VCaP (cell line): ENCODE data around the gene SRSF7.

Experiments used
- H3K27ac ChIP-seq: fragments of 450-650 bp; 2 replicates; pipeline ENCODE4 v1.5.1; 2017
- CTCF ChIP-seq: fragments of 450-650 bp; conservative IDR thresholded peaks from 2 replicates; pipeline ENCODE4 v1.5.1; 2017; ENCODE audit warnings: mild to moderate bottlenecking, moderate library complexity

SRSF7 gene

DNA sequence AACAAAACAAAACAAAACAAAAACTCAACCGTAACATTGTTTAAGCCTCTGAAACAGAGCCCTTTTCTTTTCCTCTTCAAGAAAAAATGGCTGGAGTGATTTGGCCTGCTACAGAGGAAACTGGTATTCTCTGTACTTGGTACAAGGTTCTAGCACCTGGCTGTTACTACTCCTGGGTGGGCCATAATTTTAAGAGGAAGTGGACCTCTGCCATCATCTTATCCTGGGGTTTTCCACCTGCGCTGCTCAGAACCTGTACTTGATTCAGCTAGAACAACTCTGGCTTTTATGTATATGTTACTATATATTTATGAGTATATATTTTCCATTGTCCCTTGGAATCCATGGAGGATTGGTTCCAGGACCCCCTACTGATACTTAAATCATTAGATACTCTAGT lies 22.5 kb downstream of the SRSF7 start:
- H3K27ac ChIP-seq: no peak overlapping the region
- TF ChIP-seq CTCF: no peak

- no peak for TF ChIP-seq CTCF
- H3K27ac ChIP-seq: no peak overlapping the region
Measured at GRCh38 chr2:38727661-38728060, 23.5 kb downstream of the SRSF7 start.

DNA sequence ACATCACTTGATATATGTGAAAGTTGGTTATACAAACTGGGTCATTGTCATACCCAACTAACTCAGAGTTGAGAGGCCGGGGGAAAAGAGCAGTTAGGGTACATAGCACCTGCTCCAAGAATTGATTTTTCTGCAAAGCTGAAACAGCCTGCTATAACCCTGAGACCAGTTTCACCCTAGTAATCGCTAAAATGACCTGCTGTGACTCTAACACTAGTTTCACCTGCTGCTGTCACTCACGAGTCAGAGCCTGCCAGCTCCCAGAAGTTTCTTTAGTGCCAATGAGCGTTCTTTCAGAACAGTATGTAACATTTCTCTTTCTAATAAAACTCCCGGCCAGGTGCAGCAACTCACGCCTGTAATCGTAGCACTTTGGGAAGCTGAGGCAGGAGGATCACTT lies 28.0 kb downstream of the SRSF7 start:
- no peak for TF ChIP-seq CTCF
- no peak overlapping the region for H3K27ac ChIP-seq

DNA sequence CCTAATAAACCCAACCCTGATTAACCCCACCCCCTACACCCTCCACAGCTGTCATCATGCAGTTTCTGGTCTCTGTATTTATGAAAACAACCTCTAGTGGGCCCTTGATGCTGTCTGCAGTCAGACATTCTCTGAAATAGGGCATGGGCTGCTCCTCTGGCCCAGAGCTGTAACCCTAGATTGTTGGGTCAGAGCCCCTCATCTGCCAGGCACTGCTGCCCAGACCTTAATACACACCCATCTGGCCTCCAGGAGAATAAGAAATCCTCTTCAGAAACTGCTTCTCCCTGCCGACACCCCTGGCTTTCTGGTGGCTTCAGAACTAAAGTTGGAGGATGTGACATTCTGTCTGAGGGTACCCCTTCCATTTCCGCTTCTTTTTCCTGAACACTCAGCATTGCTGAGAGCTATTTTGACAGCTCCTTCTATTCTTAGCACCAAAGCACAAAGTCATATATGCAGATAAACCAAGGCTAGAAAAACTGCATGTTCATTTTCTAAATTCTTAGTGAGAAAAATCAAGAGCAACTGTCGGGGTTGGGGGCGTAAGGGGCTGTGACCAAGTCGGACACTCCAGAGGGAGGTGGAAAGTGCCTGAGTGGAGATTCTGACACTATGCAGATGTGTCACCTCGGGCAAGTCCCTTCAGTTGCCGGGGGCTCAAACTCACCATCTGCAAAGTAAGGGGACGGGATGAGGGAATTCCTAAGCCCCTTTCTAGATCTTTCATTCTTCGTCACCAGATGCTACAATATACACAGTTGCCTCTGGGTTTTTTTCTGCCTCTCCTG lies 28.7 kb downstream of the SRSF7 start:
- no peak overlapping the region for H3K27ac ChIP-seq

DNA sequence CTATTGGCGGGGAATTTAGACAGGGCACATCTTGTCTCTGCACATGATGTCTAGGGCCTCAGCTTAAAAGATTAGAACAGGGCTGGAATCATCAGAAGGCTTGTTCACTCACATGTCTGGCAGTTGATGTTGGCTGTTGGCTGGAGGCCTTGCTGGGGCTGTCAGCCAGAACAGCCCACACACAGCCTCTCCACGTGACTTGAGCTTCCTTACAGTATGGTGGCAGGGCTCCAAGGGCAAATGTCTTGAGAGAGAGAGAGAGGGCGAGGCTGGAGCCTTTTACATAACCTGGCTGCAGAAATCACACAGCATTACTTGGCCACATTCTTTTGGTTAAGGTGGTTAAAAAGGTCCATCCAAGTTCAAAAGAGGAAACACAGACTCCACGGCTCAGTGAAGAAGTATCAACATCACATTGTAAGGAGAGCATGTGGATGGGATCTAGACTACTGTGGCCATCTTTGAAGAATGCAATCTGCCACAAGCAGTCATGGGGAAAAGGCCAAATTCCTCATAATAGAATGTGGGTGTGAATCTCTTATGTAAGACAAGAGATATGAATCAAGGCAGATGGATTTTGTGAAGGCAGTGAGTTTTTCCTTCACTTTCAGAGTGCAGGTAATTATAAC lies 30.4 kb downstream of the SRSF7 start:
- TF ChIP-seq CTCF: no peak

More for the DNA sequence above, 28.7 kb downstream of the SRSF7 start:
- TF ChIP-seq CTCF: no peak

DNA sequence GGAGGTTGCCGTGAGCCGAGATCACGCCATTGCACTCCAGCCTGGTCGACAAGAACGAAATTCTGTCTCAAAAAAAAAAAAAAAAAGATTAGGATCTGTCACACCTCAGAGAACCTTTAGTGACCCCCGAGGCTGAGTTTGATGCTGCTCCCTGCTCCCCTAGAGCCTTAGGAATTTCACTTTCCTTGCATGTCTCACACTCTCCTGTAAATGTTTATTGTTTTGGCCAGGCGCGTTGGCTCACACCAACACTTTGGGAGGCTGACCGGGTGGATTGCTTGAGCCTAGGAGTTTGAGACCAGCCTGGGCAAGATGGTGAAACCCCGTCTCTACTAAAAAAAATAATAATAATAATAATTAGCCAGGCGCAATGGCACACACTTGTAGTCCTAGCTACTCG lies 31.5 kb downstream of the SRSF7 start:
- no peak for TF ChIP-seq CTCF
- no peak overlapping the region for H3K27ac ChIP-seq

More for the DNA sequence above, 30.4 kb downstream of the SRSF7 start:
- no peak overlapping the region for H3K27ac ChIP-seq

DNA sequence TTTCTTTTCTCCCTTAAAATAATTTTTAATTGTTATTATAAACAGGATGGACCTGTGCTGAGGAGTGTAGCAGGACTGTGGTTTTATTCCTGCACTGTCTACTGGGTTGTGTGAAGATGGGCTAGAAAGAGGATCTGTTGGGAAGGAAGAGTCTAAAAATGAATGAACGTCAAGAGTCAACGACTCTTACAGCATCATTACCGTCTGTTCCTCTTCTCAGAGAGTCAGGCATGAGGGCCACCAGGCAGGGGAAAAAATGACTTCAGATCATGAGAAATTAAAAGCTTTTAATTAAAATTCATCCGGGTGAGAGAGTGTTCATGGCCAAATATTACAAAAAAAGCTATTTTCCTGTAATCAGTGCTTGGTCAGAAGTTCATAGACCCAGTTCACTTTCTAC lies 32.6 kb downstream of the SRSF7 start:
- TF ChIP-seq CTCF: no peak
- no peak overlapping the region for H3K27ac ChIP-seq
